GM18868 (cell line): ENCODE measurements around the gene IDS.
"Not testable (repeated sequence)": the region's sequence is repeated elsewhere in the genome, so short reads cannot be mapped to it uniquely, and the experiment has no call there.

Experiments
- ATAC-seq: cut with Tn5 transposase; IDR thresholded peaks from one replicate; pipeline ENCODE4 v1.9.1; 2021; ENCODE audit warnings: mild to moderate bottlenecking, moderate library complexity; ENCODE audit not compliant: unreplicated experiment

The IDS gene

DNA sequence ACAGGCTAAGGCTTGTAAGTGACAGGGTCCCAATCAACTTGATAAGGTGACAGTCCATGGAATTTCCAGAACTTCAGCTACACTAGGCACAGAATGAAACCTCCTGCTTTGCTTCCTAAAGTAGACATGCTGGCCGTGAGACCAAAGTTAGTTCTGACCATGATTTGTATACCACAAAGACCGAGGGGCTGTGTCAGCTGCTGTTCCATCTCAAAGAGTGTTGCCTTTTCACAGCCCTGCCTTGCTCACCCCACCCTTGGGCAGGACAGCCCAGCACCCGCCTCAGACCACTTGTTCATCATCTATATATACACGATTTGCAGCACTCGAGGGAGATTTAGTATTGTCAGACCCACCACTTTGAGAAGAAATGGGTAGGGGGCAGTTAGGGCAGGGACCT lies 5.3 kb downstream of the IDS start:
- no peak for ATAC-seq

- no peak for ATAC-seq
Observed at GRCh38 chrX:149498767-149499166, 6.3 kb downstream of the IDS start.

DNA sequence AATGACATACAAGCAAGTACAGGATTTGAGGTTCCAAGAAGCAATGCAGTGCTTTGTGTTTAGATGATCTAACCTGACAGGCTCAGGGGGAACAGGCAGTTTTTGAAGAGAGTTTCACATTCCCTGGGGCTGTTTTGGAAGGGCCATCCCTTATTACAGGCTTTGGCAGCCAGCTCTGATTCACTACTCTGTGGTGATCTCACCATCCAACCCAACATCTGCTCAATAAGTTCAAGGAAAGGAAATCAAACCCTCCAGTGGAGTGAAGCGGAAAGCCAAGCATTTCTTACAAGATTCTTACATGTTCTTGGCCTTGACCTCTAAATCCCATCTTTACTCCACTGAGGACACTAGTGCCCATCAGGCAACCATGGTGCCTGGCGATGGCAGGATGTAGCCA lies 7.5 kb downstream of the IDS start:
- no peak for ATAC-seq

- ATAC-seq: no peak
Observed at GRCh38 chrX:149497054-149497453, 8.1 kb downstream of the IDS start.

DNA sequence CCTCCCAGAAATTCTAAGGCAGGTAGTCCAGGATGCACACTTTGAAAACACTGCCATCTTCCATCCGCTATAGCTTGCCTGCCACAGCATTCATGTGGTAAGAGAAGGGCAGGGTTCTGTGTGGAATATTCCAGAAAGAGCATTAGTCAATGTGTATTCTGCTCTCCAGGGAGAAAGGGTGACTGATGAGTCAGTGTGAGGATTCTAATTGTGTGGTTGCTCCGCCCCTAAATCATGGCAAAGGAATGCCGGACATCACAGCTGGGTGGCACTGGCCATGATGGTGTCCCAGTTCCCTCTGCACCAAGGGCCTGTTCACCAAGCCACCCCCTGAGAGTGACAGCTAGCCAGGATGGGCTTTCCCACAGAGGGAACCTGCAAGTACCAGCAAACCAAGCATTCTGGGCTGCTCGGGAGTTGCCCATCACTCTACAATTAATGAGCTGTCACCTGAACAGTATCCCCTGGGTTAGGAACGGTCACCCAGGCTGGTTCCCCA lies 9.5 kb downstream of the IDS start:
- no peak for ATAC-seq

DNA sequence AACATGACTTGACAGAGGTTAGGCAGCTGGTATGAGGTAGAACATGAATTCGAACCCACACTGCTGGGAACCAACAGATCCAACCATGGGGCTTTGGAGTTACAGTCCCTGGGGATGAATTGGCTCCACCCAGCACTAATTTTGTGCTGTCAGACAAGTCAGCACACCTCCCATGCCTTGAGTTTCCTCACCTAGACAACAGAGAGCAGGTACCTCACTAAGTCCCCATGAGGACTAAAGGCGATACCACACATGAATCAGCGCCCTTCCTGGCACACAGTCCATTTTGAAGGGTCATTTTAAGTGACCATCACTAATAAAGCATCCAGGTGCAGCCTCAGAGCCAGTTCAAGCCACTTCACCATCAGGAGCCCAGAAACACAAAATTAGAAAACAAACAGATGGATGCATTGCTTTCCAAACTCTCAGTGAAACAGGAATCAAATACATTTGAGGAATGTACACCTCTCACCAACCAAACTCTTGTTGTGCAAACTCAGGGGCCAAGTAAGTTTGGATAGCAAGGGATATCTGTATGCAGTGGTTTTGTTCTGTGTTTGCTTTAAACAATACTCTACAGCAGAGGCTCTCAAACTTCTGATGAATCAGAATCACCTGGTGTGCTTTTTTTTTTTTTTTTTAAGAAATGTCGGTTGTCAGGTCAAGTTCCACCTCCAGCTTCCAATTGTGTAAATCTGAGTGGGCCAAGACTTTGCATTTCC lies 10.1 kb downstream of the IDS start:
- ATAC-seq: no peak

- no peak for ATAC-seq
Observed at GRCh38 chrX:149493567-149494562, 11.2 kb downstream of the IDS start.

- ATAC-seq: no peak
Observed at GRCh38 chrX:149491812-149492211, 13.3 kb downstream of the IDS start.

- no peak for ATAC-seq
Observed at GRCh38 chrX:149490100-149490499, 15.0 kb downstream of the IDS start.

DNA sequence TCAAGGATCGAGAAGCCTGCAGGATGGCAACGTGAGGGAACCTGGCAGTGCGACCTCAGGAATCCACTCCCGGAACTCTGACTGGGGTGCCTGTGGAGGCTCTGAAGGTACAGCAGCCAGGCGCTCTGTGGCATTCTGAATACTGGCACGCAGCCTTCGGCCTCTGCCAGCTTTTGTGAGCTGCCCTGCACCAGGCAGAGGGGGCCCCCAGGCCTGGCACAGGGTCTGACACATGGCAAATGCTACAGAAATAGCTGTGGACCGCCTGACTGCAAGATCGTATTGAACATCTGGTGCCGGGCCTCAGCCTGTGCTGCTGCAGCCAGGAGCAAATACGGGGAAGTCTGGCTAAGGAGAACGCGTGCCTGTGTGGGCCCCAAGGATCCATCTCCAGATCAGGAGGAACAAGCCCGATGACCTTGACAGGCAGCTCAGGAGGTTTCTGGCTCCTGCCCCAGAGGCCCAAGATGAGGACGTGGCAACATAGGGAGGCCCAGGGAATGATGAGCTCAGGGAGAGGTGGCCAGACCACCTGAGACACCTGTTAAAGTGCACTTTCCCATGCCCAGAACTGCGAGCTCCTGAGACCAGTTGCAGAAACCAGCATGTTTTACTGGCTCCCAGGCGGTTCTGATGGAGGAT lies 16.6 kb downstream of the IDS start:
- not testable (repeated sequence) for ATAC-seq

DNA sequence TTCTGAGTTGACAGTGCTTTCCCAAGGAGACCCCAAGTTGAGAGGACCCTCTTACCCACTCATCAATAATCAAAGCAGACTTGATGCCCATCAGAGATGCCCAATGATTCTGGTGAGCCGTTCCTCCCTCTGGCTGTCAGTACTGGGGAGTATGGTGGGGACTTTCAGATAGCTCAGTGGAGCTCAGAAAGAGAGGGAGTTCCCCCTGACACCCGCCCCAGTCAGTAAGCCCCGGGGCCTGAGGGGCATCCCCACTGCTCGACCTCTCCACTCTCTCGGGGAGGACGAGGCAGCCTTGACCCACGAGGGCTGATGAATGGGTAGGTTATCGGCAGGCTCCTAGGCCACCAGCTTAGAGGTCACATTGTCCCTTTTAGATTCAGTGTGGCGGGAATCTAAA lies 17.1 kb downstream of the IDS start:
- peak; percentile 76 for ATAC-seq

DNA sequence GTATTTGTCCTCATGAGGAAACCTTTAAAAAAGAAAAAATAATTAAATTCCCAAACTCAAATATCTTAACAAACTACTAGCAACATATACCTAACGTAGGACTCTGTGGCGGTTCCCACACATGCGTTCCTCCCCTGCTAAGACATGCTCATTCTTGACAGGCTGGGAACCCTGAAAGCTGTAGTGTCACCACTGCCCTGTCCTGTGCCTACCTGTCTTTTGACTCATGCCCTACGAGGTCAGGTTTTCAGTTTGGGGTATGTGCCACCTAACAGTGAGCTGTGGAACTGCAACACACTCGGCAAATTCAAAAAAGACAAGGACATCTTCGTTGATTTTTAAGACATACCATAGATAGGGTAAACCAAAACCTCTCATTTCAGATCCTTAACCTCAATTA lies 17.8 kb downstream of the IDS start:
- ATAC-seq: no peak

- ATAC-seq: peak; percentile 84
Observed at GRCh38 chrX:149476513-149476912, 28.6 kb downstream of the IDS start.

GRCh38 chrX:149473966-149474365 lies 31.1 kb downstream of the IDS start:
- no peak for ATAC-seq

DNA sequence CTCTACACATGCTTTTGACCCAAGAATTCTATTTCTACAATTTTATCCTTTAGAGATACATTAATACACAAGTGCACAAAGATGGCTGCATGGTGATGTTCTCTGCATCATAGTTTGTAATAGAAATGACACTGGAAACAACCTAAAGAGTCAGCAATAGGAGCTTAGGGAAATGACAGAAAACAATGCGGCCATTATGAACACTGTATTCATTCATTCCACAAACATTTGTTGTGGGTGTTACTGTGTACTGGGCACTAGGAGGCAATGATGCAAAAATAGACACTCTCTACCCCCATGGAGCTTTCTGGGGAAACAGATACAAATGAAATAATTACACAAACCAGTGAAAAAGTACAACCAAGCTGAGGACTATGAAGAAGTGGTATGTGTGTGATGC lies 32.0 kb downstream of the IDS start:
- no peak for ATAC-seq

GRCh38 chrX:149472625-149473024 lies 32.5 kb downstream of the IDS start:
- no peak for ATAC-seq

DNA sequence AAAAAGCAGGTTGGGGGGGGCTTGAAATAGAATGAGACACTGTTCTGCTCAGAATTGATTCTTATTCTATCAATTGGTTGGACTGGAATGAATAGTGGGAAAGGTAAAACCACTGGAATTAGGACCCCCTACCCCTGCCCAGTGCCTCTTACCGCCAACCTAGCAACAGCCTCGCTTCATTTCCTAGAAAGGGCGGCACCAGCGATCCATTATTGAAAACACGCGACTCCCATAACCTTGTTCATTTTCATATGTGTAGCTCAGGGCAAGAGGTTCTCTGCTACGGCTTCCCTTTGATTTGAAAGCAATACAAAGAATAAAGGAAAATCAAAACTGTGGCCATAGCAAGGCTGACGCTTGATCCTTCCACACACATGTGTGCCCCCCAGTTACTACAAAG lies 33.7 kb downstream of the IDS start:
- ATAC-seq: no peak

DNA sequence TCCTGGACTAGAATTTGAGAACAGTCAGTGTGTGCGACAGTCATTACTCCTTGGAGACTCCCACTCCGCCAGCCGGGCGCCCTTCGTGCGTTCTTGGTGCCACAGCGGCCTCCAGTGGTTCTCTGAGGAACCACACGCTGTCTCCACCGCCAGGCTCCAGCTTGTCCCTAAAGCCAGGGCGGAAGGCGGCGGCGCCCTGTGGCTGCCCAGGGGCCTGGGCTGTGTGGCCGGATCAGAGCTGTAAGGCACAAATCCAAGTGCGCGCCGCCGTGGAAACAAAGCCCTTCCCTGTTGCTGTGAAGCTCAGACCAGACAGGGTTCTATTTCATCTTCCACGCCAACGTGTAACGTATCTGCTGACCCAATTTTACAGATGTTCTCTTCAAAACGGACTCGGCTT lies 34.2 kb downstream of the IDS start:
- ATAC-seq: peak; percentile 89

- no peak for ATAC-seq
Observed at GRCh38 chrX:149469406-149469805, 35.7 kb downstream of the IDS start.

GRCh38 chrX:149467920-149468319 lies 37.2 kb downstream of the IDS start:
- no peak for ATAC-seq

- ATAC-seq: no peak
Observed at GRCh38 chrX:149467461-149467860, 37.6 kb downstream of the IDS start.
